HepG2 (cell line): ENCODE data around the gene TMEM107. TPM values are rescaled to one million over a fixed set of nuclear protein-coding genes. Genes with fewer than 3 reads are reported as not detected.

ENCODE experiments used
- ARID2 ChIP-seq: sonication (generic); formaldehyde crosslinking; IDR thresholded peaks from 2 replicates; pipeline ENCODE4 v1.8.1; 2022; ENCODE audit warnings: mild to moderate bottlenecking, missing genetic modification reagents, borderline replicate concordance
- CHD4 ChIP-seq: fragments of 200-600 bp; sonication (generic); IDR thresholded peaks from 2 replicates; pipeline ENCODE4 v1.7.0; 2017; ENCODE audit warnings: mild to moderate bottlenecking, low read length, borderline replicate concordance
- HMG20B ChIP-seq: conservative IDR thresholded peaks from 2 replicates; pipeline ENCODE4 v1.6.1; 2016; ENCODE audit warnings: missing genetic modification reagents, missing compliant biosample characterization
- KDM5A ChIP-seq: fragments of 200-600 bp; sonication (generic); IDR thresholded peaks from 2 replicates; pipeline ENCODE4 v1.7.0; 2018; ENCODE audit warnings: antibody characterized with exemption, mild to moderate bottlenecking, low read length, borderline replicate concordance
- MBNL3 ChIP-seq: fragments of 250-450 bp; sonication (Bioruptor Pico); conservative IDR thresholded peaks from 2 replicates; pipeline ENCODE4 v1.8.0; 2022; ENCODE audit warnings: mild to moderate bottlenecking, inconsistent platforms
- NR1H2 ChIP-seq: sonication (generic); formaldehyde crosslinking; IDR thresholded peaks from 2 replicates; pipeline ENCODE4 v1.8.1; 2022; ENCODE audit warnings: low read depth, missing genetic modification reagents, borderline replicate concordance
- POLR2A ChIP-seq, 2 experiments: IDR thresholded peaks; 2 replicates each; pipeline ENCODE4 v1.6.1; 2011; ENCODE audit warnings: low read depth in 2 of 2, low read length in 2 of 2, mild to moderate bottlenecking in 1 of 2, moderate library complexity in 1 of 2; ENCODE audit not compliant: insufficient read depth in 1 of 2
- SYNCRIP ChIP-seq: fragments of 200-400 bp; formaldehyde crosslinking; IDR thresholded peaks from 2 replicates; pipeline ENCODE4 v1.6.1; 2018; ENCODE audit warnings: mild to moderate bottlenecking, low read depth, low read length; ENCODE audit not compliant: insufficient read depth
- TCF7L2 ChIP-seq: IDR thresholded peaks from 2 replicates; pipeline ENCODE4 v1.6.1; 2011; ENCODE audit warnings: mild to moderate bottlenecking, low read depth, low read length, moderate library complexity
- XBP1 ChIP-seq: sonication (generic); formaldehyde crosslinking; IDR thresholded peaks from 2 replicates; pipeline ENCODE4 v1.5.0; 2020; ENCODE audit warnings: missing genetic modification reagents
- ZNF224 ChIP-seq: sonication (generic); formaldehyde crosslinking; IDR thresholded peaks from 2 replicates; pipeline ENCODE4 v1.5.0; 2020; ENCODE audit warnings: mild to moderate bottlenecking, missing genetic modification reagents
- ZNF720 ChIP-seq: sonication (generic); formaldehyde crosslinking; IDR thresholded peaks from 2 replicates; pipeline ENCODE4 v1.4.0; 2020; ENCODE audit warnings: missing genetic modification reagents
- ZNF724P ChIP-seq: sonication (generic); formaldehyde crosslinking; IDR thresholded peaks from 2 replicates; pipeline ENCODE4 v1.8.0; 2022; ENCODE audit warnings: missing genetic modification reagents, borderline replicate concordance
- ZNF850 ChIP-seq: sonication (generic); formaldehyde crosslinking; conservative IDR thresholded peaks from 2 replicates; pipeline ENCODE4 v1.9.0; 2021; ENCODE audit warnings: mild to moderate bottlenecking, missing genetic modification reagents
- polyA plus RNA-seq, 8 experiments: library from polyadenylated mRNA; depleted of rRNA in 3 of 8; stranded (reverse) in 7 of 8; unstranded in 1 of 8; fragments of >200 nt; fragmentation: Illumina TruSeq in 4 of 8; extraction: Trizol in 4 of 8; gene quantifications; 2 replicates each; pipeline versions ENCODE4 v1.2.1 to v1.2.3, GENCODE V29; 2011 to 2016; ENCODE audit warnings: low read depth in 4 of 8, missing spikeins in 1 of 8, mixed read lengths in 1 of 8; ENCODE audit not compliant: insufficient read depth in 1 of 8
- total RNA-seq, 5 experiments: library from RNA; depleted of rRNA; stranded (reverse); fragments of >200 nt; fragmentation: Illumina TruSeq; extraction: Trizol; gene quantifications; 2 replicates each; pipeline ENCODE4 v1.2.3, GENCODE V29; 2016; ENCODE audit warnings: low read depth in 1 of 5
- TF ChIP-seq, protein P1 (sequence below): IDR thresholded peaks from 2 replicates; pipeline ENCODE4 v1.6.1; 2016; ENCODE audit warnings: control low read depth
- TF ChIP-seq, protein P2 (sequence below): sonication (generic); formaldehyde crosslinking; IDR thresholded peaks from 2 replicates; pipeline ENCODE4 v1.5.1; 2020; ENCODE audit warnings: mild to moderate bottlenecking, missing genetic modification reagents, moderate library complexity
- TF ChIP-seq, protein P3 (sequence below): sonication (generic); formaldehyde crosslinking; IDR thresholded peaks from 2 replicates; pipeline ENCODE4 v1.4.0; 2020; ENCODE audit warnings: mild to moderate bottlenecking, missing genetic modification reagents, borderline replicate concordance
- TF ChIP-seq, protein P4 (sequence below): sonication (generic); formaldehyde crosslinking; IDR thresholded peaks from 2 replicates; pipeline ENCODE4; 2020; ENCODE audit warnings: missing genetic modification reagents, mild to moderate bottlenecking, borderline replicate concordance

The TMEM107 gene
- total and polyA plus RNA-seq, 2 of the 13 experiments (the other 11 are each of a cell fraction or from before 2014, with no cell fraction given) = 7.2 to 15.3 TPM

DNA sequence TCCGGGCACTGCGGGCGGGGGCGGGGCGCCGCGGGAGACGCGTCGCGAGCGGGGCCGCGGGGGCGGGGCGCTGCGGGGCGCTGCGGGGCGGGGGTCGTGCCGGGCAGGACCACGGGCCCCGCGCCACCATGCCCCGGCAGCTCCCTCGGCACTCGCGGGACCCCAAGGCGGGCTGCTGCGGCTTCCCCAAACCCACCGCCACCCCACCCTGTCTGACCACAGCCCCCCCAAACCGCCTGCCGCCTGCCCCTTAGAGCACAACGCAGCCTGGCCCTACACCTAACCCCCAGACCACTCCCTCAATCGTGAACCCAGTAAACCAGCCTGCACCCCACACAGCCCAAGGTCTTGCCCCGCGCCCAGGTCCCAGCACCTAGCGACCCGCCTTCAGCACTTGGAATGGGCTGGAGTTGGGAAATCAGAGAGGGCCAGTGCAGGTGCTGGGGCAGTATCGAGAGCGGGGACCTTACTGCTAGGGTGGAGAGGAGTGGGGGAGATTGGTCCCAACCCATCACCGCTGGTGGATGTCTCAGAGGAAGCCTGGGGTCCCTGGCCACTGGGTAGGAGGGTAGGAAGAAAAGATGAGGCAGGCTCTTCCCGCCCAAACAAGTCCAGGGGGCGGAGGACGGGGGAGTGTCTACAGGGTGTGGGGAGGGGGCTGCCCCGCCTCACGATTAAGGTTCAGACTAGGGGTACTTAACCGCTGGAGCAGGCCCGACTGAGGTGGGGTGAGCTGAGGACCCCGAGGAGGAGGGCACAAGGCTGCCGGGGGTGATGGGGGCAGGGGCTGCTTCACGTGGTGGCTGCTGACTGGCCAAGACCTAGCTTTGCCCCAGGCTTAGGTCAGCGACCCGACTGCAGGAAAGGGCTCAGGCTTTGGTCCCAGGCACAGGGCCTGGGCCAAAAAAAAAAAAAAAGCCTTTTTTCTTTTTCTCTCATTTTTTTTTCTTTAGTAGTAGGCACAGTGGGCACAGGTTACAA, 12.9 kb downstream of the TMEM107 start (continued):
- TF ChIP-seq, protein P1, sequence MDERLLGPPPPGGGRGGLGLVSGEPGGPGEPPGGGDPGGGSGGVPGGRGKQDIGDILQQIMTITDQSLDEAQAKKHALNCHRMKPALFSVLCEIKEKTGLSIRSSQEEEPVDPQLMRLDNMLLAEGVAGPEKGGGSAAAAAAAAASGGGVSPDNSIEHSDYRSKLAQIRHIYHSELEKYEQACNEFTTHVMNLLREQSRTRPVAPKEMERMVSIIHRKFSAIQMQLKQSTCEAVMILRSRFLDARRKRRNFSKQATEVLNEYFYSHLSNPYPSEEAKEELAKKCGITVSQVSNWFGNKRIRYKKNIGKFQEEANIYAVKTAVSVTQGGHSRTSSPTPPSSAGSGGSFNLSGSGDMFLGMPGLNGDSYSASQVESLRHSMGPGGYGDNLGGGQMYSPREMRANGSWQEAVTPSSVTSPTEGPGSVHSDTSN (CRISPR knock-in tag) = no peak
- TF ChIP-seq XBP1 (CRISPR knock-in tag) (no peak), POLR2A (IDR thresholded peaks at IDR 0.05; ENCODE audit: insufficient read depth in 1 of 2, low read depth in 2 of 2, low read length in 2 of 2) (peak in 1 of 2 experiments; percentile 56; a peak in 2 of 4 replicates), SYNCRIP (no peak), CHD4 (no peak), HMG20B (CRISPR knock-in tag) (no peak), ZNF224 (CRISPR knock-in tag) (no peak), ZNF724P (CRISPR knock-in tag) (no peak), ZNF850 (CRISPR knock-in tag) (no peak), ARID2 (CRISPR knock-in tag) (no peak), TCF7L2 (no peak), ZNF720 (CRISPR knock-in tag) (no peak), NR1H2 (no peak), MBNL3 (CRISPR knock-in tag) (no peak), KDM5A (no peak)
- TF ChIP-seq, protein P2, sequence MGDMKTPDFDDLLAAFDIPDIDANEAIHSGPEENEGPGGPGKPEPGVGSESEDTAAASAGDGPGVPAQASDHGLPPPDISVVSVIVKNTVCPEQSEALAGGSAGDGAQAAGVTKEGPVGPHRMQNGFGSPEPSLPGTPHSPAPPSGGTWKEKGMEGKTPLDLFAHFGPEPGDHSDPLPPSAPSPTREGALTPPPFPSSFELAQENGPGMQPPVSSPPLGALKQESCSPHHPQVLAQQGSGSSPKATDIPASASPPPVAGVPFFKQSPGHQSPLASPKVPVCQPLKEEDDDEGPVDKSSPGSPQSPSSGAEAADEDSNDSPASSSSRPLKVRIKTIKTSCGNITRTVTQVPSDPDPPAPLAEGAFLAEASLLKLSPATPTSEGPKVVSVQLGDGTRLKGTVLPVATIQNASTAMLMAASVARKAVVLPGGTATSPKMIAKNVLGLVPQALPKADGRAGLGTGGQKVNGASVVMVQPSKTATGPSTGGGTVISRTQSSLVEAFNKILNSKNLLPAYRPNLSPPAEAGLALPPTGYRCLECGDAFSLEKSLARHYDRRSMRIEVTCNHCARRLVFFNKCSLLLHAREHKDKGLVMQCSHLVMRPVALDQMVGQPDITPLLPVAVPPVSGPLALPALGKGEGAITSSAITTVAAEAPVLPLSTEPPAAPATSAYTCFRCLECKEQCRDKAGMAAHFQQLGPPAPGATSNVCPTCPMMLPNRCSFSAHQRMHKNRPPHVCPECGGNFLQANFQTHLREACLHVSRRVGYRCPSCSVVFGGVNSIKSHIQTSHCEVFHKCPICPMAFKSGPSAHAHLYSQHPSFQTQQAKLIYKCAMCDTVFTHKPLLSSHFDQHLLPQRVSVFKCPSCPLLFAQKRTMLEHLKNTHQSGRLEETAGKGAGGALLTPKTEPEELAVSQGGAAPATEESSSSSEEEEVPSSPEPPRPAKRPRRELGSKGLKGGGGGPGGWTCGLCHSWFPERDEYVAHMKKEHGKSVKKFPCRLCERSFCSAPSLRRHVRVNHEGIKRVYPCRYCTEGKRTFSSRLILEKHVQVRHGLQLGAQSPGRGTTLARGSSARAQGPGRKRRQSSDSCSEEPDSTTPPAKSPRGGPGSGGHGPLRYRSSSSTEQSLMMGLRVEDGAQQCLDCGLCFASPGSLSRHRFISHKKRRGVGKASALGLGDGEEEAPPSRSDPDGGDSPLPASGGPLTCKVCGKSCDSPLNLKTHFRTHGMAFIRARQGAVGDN (CRISPR knock-in tag) = peak; percentile 69
- TF ChIP-seq, protein P3, sequence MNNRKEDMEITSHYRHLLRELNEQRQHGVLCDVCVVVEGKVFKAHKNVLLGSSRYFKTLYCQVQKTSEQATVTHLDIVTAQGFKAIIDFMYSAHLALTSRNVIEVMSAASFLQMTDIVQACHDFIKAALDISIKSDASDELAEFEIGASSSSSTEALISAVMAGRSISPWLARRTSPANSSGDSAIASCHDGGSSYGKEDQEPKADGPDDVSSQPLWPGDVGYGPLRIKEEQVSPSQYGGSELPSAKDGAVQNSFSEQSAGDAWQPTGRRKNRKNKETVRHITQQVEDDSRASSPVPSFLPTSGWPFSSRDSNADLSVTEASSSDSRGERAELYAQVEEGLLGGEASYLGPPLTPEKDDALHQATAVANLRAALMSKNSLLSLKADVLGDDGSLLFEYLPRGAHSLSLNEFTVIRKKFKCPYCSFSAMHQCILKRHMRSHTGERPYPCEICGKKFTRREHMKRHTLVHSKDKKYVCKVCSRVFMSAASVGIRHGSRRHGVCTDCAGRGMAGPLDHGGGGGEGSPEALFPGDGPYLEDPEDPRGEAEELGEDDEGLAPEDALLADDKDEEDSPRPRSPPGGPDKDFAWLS (CRISPR knock-in tag) = no peak
- TF ChIP-seq, protein P4, sequence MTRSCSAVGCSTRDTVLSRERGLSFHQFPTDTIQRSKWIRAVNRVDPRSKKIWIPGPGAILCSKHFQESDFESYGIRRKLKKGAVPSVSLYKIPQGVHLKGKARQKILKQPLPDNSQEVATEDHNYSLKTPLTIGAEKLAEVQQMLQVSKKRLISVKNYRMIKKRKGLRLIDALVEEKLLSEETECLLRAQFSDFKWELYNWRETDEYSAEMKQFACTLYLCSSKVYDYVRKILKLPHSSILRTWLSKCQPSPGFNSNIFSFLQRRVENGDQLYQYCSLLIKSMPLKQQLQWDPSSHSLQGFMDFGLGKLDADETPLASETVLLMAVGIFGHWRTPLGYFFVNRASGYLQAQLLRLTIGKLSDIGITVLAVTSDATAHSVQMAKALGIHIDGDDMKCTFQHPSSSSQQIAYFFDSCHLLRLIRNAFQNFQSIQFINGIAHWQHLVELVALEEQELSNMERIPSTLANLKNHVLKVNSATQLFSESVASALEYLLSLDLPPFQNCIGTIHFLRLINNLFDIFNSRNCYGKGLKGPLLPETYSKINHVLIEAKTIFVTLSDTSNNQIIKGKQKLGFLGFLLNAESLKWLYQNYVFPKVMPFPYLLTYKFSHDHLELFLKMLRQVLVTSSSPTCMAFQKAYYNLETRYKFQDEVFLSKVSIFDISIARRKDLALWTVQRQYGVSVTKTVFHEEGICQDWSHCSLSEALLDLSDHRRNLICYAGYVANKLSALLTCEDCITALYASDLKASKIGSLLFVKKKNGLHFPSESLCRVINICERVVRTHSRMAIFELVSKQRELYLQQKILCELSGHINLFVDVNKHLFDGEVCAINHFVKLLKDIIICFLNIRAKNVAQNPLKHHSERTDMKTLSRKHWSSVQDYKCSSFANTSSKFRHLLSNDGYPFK = no peak
